ENCODE measurements around the gene ATP2C2. TPM values are rescaled to one million over a fixed set of nuclear protein-coding genes. Genes with fewer than 3 reads are reported as not detected.

Gene ATP2C2
- total and polyA plus RNA-seq, 2 of the 8 experiments (the other 6 are each of a cell fraction or from before 2014, with no cell fraction given) = 1.2 to 2.8 TPM

GRCh38 chr16:84496991-84497390, 128.7 kb downstream of the ATP2C2 start (continued):
- TF ChIP-seq RNF2 (IDR thresholded peaks at IDR 0.05; ENCODE audit: borderline replicate concordance, low read depth, low read length, missing control alignments, poor library complexity, severe bottlenecking) (no peak), ASH2L (IDR thresholded peaks at IDR 0.05; ENCODE audit: low read length) (no peak), TAF7 (optimal IDR thresholded peaks at IDR 0.05; ENCODE audit: borderline replicate concordance, low read depth, low read length) (no peak), TBP (IDR thresholded peaks at IDR 0.05; ENCODE audit: low read depth, low read length) (no peak), SP4 (IDR thresholded peaks at IDR 0.05; ENCODE audit: low read length) (no peak)

All from H1 (cell line).